H9 (cell line): ENCODE measurements around the gene ATF6. TPM values are rescaled to one million over a fixed set of nuclear protein-coding genes. Genes with fewer than 3 reads are reported as not detected.

Experiments
- DNase-seq: peaks from one replicate; pipeline ENCODE4 v3.0.0-alpha.2; 2017
- H2AFZ ChIP-seq: one replicate; pipeline ENCODE4 v1.6.1; 2013; ENCODE audit warnings: mild to moderate bottlenecking, low read length, control low read depth, moderate library complexity
- H2AK5ac ChIP-seq: 2 replicates; pipeline ENCODE4 v1.6.1; 2013; ENCODE audit warnings: low read length, control low read depth, mixed read lengths; ENCODE audit not compliant: insufficient read length
- H2BK120ac ChIP-seq: one replicate; pipeline ENCODE4 v1.6.1; 2013; ENCODE audit warnings: low read depth, mild to moderate bottlenecking, low read length, control low read depth, inconsistent platforms; ENCODE audit not compliant: poor library complexity, severe bottlenecking
- H2BK12ac ChIP-seq: 2 replicates; pipeline ENCODE4 v1.6.1; 2013; ENCODE audit warnings: low read length, control low read depth, mixed read lengths, low read depth; ENCODE audit not compliant: insufficient read length
- H2BK15ac ChIP-seq: 2 replicates; pipeline ENCODE4 v1.6.1; 2013; ENCODE audit warnings: low read depth, low read length, control low read depth
- H2BK20ac ChIP-seq: one replicate; pipeline ENCODE4 v1.6.1; 2013; ENCODE audit warnings: low read depth, mild to moderate bottlenecking, low read length, control low read depth, inconsistent platforms; ENCODE audit not compliant: poor library complexity, severe bottlenecking
- H2BK5ac ChIP-seq: 2 replicates; pipeline ENCODE4 v1.6.1; 2013; ENCODE audit warnings: low read length, control low read depth, mixed read lengths; ENCODE audit not compliant: insufficient read length
- H3K14ac ChIP-seq: 2 replicates; pipeline ENCODE4 v1.6.1; 2013; ENCODE audit warnings: low read length, control low read depth; ENCODE audit not compliant: insufficient read depth
- H3K18ac ChIP-seq: 2 replicates; pipeline ENCODE4 v1.6.1; 2013; ENCODE audit warnings: low read depth, mild to moderate bottlenecking, mixed read lengths, low read length, control low read depth; ENCODE audit not compliant: insufficient read length
- H3K23ac ChIP-seq: 2 replicates; pipeline ENCODE4 v1.6.1; 2013; ENCODE audit warnings: low read length, control low read depth, mixed read lengths, low read depth; ENCODE audit not compliant: insufficient read length
- H3K23me2 ChIP-seq: 2 replicates; pipeline ENCODE4 v1.6.1; 2013; ENCODE audit warnings: low read depth, mild to moderate bottlenecking, mixed read lengths, low read length, control low read depth; ENCODE audit not compliant: insufficient read length, poor library complexity, severe bottlenecking
- H3K27ac ChIP-seq: 2 replicates; pipeline ENCODE4 v1.5.1; 2013; ENCODE audit warnings: low read length, control low read depth, mixed read lengths, low read depth; ENCODE audit not compliant: insufficient read length
- H3K27me3 ChIP-seq: 2 replicates; pipeline ENCODE4 v1.6.1; 2013; ENCODE audit warnings: low read length, control low read depth, inconsistent platforms; ENCODE audit not compliant: insufficient read depth
- H3K4ac ChIP-seq: 2 replicates; pipeline ENCODE4 v1.6.1; 2013; ENCODE audit warnings: low read depth, mild to moderate bottlenecking, control low read depth, inconsistent platforms, low read length, moderate library complexity
- H3K4me1 ChIP-seq: 2 replicates; pipeline ENCODE4 v1.6.1; 2013; ENCODE audit warnings: low read length, control low read depth, inconsistent platforms; ENCODE audit not compliant: insufficient read depth
- H3K4me2 ChIP-seq: 2 replicates; pipeline ENCODE4 v1.6.1; 2013; ENCODE audit warnings: low read length, control low read depth, mixed read lengths; ENCODE audit not compliant: insufficient read length, insufficient read depth
- H3K56ac ChIP-seq: 2 replicates; pipeline ENCODE4 v1.6.1; 2013; ENCODE audit warnings: low read depth, mild to moderate bottlenecking, mixed read lengths, low read length, control low read depth; ENCODE audit not compliant: insufficient read length
- H3K79me1 ChIP-seq: 2 replicates; pipeline ENCODE4 v1.6.1; 2013; ENCODE audit warnings: low read depth, mild to moderate bottlenecking, moderate library complexity, low read length, control low read depth, inconsistent platforms; ENCODE audit not compliant: insufficient read depth, poor library complexity, severe bottlenecking
- H3K79me2 ChIP-seq: 2 replicates; pipeline ENCODE4 v1.6.1; 2013; ENCODE audit warnings: low read length, control low read depth, inconsistent platforms; ENCODE audit not compliant: insufficient read depth
- H3K9ac ChIP-seq: 2 replicates; pipeline ENCODE4 v1.6.1; 2013; ENCODE audit warnings: low read length, control low read depth, mixed read lengths; ENCODE audit not compliant: insufficient read length; ENCODE audit errors: extremely low read depth
- H3K9me3 ChIP-seq: one replicate; pipeline ENCODE4 v1.6.1; 2013; ENCODE audit warnings: low read depth, low read length, inconsistent platforms; ENCODE audit not compliant: control insufficient read depth
- H3T11ph ChIP-seq: one replicate; pipeline ENCODE4 v1.6.1; 2013; ENCODE audit warnings: mild to moderate bottlenecking, low read length, control low read depth, inconsistent platforms
- H4K20me1 ChIP-seq: one replicate; pipeline ENCODE4 v1.6.1; 2013; ENCODE audit not compliant: control insufficient read depth, insufficient read length, insufficient read depth
- H4K5ac ChIP-seq: 2 replicates; pipeline ENCODE4 v1.6.1; 2013; ENCODE audit warnings: low read depth, mild to moderate bottlenecking, mixed read lengths, low read length, control low read depth; ENCODE audit not compliant: insufficient read length
- H4K8ac ChIP-seq: replicated peaks from 2 replicates; pipeline ENCODE4 v1.6.1; 2013; ENCODE audit warnings: low read length, control low read depth, mixed read lengths, low read depth; ENCODE audit not compliant: insufficient read length
- H4K91ac ChIP-seq: 2 replicates; pipeline ENCODE4 v1.6.1; 2013; ENCODE audit warnings: low read depth, mild to moderate bottlenecking, moderate library complexity, mixed read lengths, low read length, control low read depth; ENCODE audit not compliant: insufficient read length
- H3K27ac Mint-ChIP-seq, 3 experiments: 2 replicates in 2 of 3; 3 replicates in 1 of 3; pipeline ENCODE4 v1.8.0; 2020 to 2021; ENCODE audit warnings: mixed read lengths in 3 of 3, mild to moderate bottlenecking in 1 of 3, moderate library complexity in 1 of 3
- H3K27me3 Mint-ChIP-seq: 2 replicates; pipeline ENCODE4 v1.8.0; 2021; ENCODE audit warnings: low read depth, mild to moderate bottlenecking, moderate library complexity, mixed read lengths
- H3K36me3 Mint-ChIP-seq, 3 experiments: 2 replicates in 2 of 3; 3 replicates in 1 of 3; pipeline ENCODE4 v1.8.0; 2020 to 2021; ENCODE audit warnings: low read depth in 3 of 3, mixed read lengths in 3 of 3; ENCODE audit not compliant: insufficient read depth in 1 of 3
- H3K4me1 Mint-ChIP-seq, 2 experiments: 2 replicates each; pipeline ENCODE4 v1.8.0; 2020; ENCODE audit warnings: mixed read lengths in 2 of 2
- H3K4me3 Mint-ChIP-seq, 2 experiments: 2 replicates in 1 of 2; 3 replicates in 1 of 2; pipeline ENCODE4 v1.8.0; 2020 to 2021; ENCODE audit warnings: mild to moderate bottlenecking in 2 of 2, mixed read lengths in 2 of 2, moderate library complexity in 1 of 2
- H3K9me3 Mint-ChIP-seq, 2 experiments: 2 replicates in 1 of 2; 3 replicates in 1 of 2; pipeline ENCODE4 v1.8.0; 2020; ENCODE audit warnings: mild to moderate bottlenecking in 2 of 2, mixed read lengths in 2 of 2, moderate library complexity in 1 of 2
- CTCF ChIP-seq: fragments of 200-600 bp; sonication (generic); conservative IDR thresholded peaks from 3 replicates; pipeline ENCODE4 v1.8.0; 2021; ENCODE audit warnings: antibody characterized with exemption, mild to moderate bottlenecking
- WGBS: extraction: QIAGEN DNeasy Blood & Tissue Kit; methylation state at CpG from one replicate; pipeline ENCODE4 v1.1.7; 2013; ENCODE audit warnings: missing lambda C conversion rate, low lambda C conversion rate, mixed read lengths; ENCODE audit not compliant: insufficient read length; ENCODE audit errors: extremely low coverage; 5-methylcytosine and 5-hydroxymethylcytosine counted together
- total RNA-seq: library from RNA; stranded (reverse); gene quantifications from 2 replicates; pipeline ENCODE4 v1.2.1, GENCODE V29; 2021

The ATF6 gene
- total RNA-seq, 1 experiment from 2014 or later, result 11.2 TPM

GRCh38 chr1:161799792-161800191 lies 33.7 kb downstream of the ATF6 start:
- H2AK5ac ChIP-seq, result no peak overlapping the region
- H3K14ac ChIP-seq, result no peak overlapping the region
- no peak overlapping the region for H3K27ac ChIP-seq

More at GRCh38 chr1:161799792-161800191, 33.7 kb downstream of the ATF6 start:
- no peak overlapping the region for H2BK20ac ChIP-seq
- H3K36me3 Mint-ChIP-seq, result peaks cover 0 to 5% (median 0%) of the 10 kb centered on the region in 3 experiments; a peak in 1 of 7 replicates
- peaks cover 4 to 5% of the 10 kb centered on the region in 2 experiments; a peak in 3 of 4 replicates for H3K4me1 Mint-ChIP-seq
- no peak overlapping the region for H4K8ac ChIP-seq
- H3K9me3 ChIP-seq, result no peaks in the 10 kb centered on the region
- DNase-seq, result no peak
- no peak overlapping the region for H3K23ac ChIP-seq
- no peak overlapping the region for H3K9ac ChIP-seq
- no peak overlapping the region for H4K91ac ChIP-seq
- no peaks in the 10 kb centered on the region for H3K79me1 ChIP-seq
- no peak overlapping the region for H3K4ac ChIP-seq
- H3T11ph ChIP-seq, result no peak overlapping the region
- no peak overlapping the region for H4K5ac ChIP-seq
- no peaks in the 10 kb centered on the region for H3K23me2 ChIP-seq
- no peak for TF ChIP-seq CTCF
- H2BK15ac ChIP-seq, result no peak overlapping the region
- H2BK120ac ChIP-seq, result no peak overlapping the region
- H3K4me3 Mint-ChIP-seq, result no peak overlapping the region
- no peaks in the 10 kb centered on the region for H3K4me1 ChIP-seq
- H3K18ac ChIP-seq, result no peak overlapping the region
- no peak overlapping the region for H2BK12ac ChIP-seq
- H2BK5ac ChIP-seq, result no peak overlapping the region
- no peaks in the 10 kb centered on the region for H3K79me2 ChIP-seq
- no peak overlapping the region for H3K56ac ChIP-seq
- no peak overlapping the region for H3K27ac Mint-ChIP-seq
- no peak overlapping the region for H3K4me2 ChIP-seq
- no peaks in the 10 kb centered on the region for H4K20me1 ChIP-seq
- no CpG with 5 or more reads among the region's 1 CpG for WGBS
- no peak overlapping the region for H2AFZ ChIP-seq
- no peaks in the 10 kb centered on the region for H3K27me3 Mint-ChIP-seq
- no peaks in the 10 kb centered on the region for H3K27me3 ChIP-seq
- H3K9me3 Mint-ChIP-seq, result no peaks in the 10 kb centered on the region
